Activated CD8-positive, alpha-beta memory T cell treated with anti-CD3 and anti-CD28 coated beads for 48 hours (primary cell): ENCODE data around the gene CDKL2.
"Not testable (repeated sequence)": the region's sequence is repeated elsewhere in the genome, so short reads cannot be mapped to it uniquely, and the experiment has no call there.

Experiments
- DNase-seq, 3 experiments: peaks; one replicate each; pipeline ENCODE4 v3.0.0-alpha.2; 2020; ENCODE audit warnings: low read depth in 2 of 3, low spot score in 2 of 3

The CDKL2 gene

GRCh38 chr4:75630174-75630936 lies at the start of gene CDKL2:
CDKL2 (minus strand) TSS chr4:75630528; CDS start chr4:75625988, 4,540 bp downstream.
- DNase-seq: peak; percentile 70 to 84 (median 75)

- DNase-seq: no peak
Measured at GRCh38 chr4:75678965-75679364, 48.6 kb upstream of the CDKL2 start.

DNA sequence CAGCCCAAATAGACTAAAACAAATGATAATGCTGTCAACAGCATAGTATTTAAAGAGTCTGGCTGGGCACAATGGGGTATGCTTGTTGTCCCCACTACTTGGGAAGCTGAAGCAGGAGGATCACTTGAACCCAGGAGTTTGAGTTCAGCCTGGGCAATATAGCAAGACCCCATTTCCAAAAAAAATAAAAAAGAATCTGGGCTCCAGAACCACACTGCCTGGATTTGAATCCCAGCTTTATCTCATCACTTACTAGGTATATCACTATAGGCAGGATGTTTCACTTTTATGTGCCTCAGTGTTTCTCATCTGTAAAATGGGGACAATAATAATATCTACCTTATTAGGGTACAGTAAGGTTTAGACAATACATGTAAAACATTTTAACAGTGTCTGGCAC lies 48.1 kb upstream of the CDKL2 start:
- DNase-seq: no peak

DNA sequence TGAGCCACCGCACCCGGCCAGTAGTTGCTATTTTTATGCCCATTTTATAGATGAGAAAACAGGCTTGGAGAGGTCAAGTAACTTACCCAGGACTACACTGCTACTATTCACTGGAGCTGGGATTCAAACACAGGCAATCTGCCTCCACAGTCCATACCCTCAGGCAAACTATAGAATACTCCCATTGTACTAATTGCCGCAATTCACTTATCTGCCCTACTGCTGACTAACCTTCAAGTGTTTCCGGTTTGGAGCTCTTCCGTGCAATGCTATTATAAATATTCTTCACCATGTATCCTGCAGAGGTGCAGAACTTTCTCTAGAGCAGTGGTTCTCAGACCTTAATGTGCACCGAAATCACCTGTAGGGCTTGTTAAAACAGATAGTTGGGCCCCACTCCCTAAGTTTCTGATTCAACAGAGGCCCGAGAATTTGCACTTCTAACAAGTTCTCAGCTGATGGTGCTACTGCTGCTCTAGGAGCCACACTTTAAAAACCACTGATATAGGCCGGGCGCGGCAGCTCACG lies 44.7 kb upstream of the CDKL2 start:
- no peak for DNase-seq

DNA sequence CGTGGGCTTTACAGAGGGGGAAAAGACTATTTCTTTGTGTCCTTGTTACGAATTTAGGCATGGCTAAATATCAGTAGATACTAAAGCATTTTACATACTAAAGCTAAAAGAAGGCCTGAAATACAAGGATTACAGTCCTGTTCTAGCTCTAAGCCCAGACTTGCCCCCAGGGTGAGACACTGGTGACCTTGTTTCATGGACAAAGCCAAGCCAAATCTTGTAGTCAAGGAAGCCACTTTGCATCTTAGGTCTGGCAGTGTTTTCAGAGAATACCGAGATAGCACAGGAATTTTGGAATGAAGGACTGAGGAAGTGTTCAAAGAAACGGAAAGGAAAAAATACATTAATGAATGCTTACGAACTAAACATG lies 43.6 kb upstream of the CDKL2 start:
- DNase-seq: no peak

DNA sequence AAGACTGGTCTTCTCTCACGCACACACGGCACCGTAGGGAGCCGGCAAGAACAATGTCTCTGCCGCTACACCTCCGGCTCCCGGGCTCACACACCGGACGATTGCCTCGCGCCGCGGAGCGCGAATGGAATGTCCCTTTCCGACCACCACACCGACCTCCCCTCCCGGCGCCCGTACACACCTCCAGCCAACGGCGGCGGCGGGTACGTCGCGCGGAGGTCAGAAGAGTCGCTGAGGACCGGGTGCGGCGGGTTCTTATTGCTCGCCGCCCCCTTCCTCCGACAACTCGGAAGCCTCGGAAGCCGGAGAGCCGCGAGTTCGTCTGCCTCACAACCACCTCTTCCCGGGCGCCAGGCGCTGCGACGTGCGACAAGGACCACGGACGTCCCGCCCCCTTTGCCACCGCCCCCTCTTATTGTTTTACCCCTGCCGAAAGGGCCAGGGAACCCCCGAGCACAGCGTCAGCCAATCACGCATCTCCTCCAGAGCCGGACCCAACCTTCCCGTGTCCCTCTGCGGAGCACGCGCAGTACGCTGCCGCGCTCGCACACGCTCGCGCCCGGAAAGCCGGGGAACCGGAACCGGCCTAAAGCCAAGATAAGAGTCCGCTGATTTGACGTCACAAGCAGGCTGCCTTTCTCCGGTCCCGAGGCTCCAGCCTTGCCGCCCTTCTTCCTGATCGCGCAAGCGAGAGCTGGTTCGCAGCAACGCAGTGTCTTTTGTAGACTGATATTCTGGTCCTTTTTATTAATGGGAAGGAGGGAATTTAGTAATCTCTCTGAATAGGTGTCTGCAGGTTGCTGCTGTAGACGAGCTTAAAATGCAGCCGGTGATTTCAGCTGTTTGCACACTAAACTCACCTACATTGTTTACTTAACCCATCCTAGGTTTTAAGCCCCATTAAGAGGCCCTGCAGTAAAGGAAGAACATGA lies 43.0 kb upstream of the CDKL2 start, which contains the start of gene G3BP2:
G3BP2 (minus strand) TSS at position 385 of the 932 bp plus-strand sequence. CDS start 11,386 bp downstream, outside the sequence.
- DNase-seq: peak; percentile 81 to 95 (median 87)

GRCh38 chr4:75672461-75673026 lies 42.2 kb upstream of the CDKL2 start:
- peak; percentile 49 to 75 (median 72) for DNase-seq

GRCh38 chr4:75671802-75672421 lies 41.6 kb upstream of the CDKL2 start:
- no peak for DNase-seq

DNA sequence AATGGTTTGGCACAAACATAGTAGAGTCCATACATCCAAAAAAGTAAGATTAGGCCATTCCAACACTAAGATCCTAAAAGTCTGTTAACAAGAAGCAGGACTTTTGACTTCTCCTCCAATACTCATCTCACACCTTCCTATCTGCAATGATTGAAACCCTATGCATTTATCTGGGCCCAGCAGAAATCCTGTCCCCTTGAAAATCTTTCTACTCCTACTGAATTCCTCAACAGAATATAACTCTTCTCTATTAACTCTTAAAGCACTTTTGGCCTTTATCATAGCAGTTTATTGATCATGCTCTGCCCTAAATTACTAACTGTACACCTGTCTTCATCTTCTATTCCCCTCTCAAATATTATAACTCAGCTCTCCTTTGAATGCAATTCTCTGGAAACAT lies 38.3 kb upstream of the CDKL2 start:
- no peak for DNase-seq

- not testable (repeated sequence) for DNase-seq
Measured at GRCh38 chr4:75667636-75668035, 37.3 kb upstream of the CDKL2 start.

- DNase-seq: no peak
Measured at GRCh38 chr4:75666299-75666698, 36.0 kb upstream of the CDKL2 start.

GRCh38 chr4:75664604-75665003 lies 34.3 kb upstream of the CDKL2 start:
- not testable (repeated sequence) for DNase-seq

- no peak for DNase-seq
Measured at GRCh38 chr4:75662626-75663025, 32.3 kb upstream of the CDKL2 start.

GRCh38 chr4:75660491-75660890 lies 30.2 kb upstream of the CDKL2 start:
- no peak for DNase-seq

GRCh38 chr4:75659512-75660031 lies 29.2 kb upstream of the CDKL2 start:
- DNase-seq: no peak

GRCh38 chr4:75658876-75659275 lies 28.5 kb upstream of the CDKL2 start:
- DNase-seq: no peak

- no peak for DNase-seq
Measured at GRCh38 chr4:75655562-75655961, 25.2 kb upstream of the CDKL2 start.

GRCh38 chr4:75654905-75655304 lies 24.6 kb upstream of the CDKL2 start:
- DNase-seq: no peak

GRCh38 chr4:75653845-75654503 lies 23.6 kb upstream of the CDKL2 start:
- DNase-seq: no peak

GRCh38 chr4:75644095-75644494 lies 13.8 kb upstream of the CDKL2 start:
- no peak for DNase-seq
